HEK293T (cell line): Measurements from ENCODE around the gene CHD5.
"Not testable (repeated sequence)": the region's sequence is repeated elsewhere in the genome, so short reads cannot be mapped to it uniquely, and the experiment has no call there.

ENCODE experiments used
- CTCF ChIA-PET: fragments of 350-600 bp; formaldehyde crosslinking; extraction: SDS; loops from one replicate; lab custom pipeline; 2021; ENCODE audit warnings: antibody characterized with exemption, inconsistent platforms; lab: Yijun Ruan, JAX
- POLR2A ChIA-PET: fragments of 350-600 bp; formaldehyde crosslinking; extraction: SDS; loops from one replicate; lab custom pipeline; 2020; ENCODE audit warnings: antibody characterized with exemption, inconsistent platforms; lab: Yijun Ruan, JAX
- DNase-seq: peaks from one replicate; pipeline ENCODE4 v3.0.0; 2012; ENCODE audit warnings: mixed read lengths; ENCODE audit errors: extremely low spot score
- ARNT ChIP-seq: fragments of 450-650 bp; IDR thresholded peaks from 2 replicates; pipeline ENCODE4 v1.6.1; 2017; ENCODE audit warnings: mild to moderate bottlenecking
- BHLHE40 ChIP-seq: fragments of 450-650 bp; IDR thresholded peaks from 2 replicates; pipeline ENCODE4 v1.6.1; 2016; ENCODE audit warnings: mild to moderate bottlenecking, moderate library complexity, borderline replicate concordance
- CTBP1 ChIP-seq: fragments of 450-650 bp; IDR thresholded peaks from 2 replicates; pipeline ENCODE4 v1.6.1; 2016; ENCODE audit warnings: borderline replicate concordance
- ELF4 ChIP-seq: fragments of 450-650 bp; IDR thresholded peaks from 2 replicates; pipeline ENCODE4 v1.6.1; 2017; ENCODE audit warnings: antibody characterized with exemption
- FOXA1 ChIP-seq: fragments of 450-650 bp; IDR thresholded peaks from 2 replicates; pipeline ENCODE4 v1.6.1; 2016; ENCODE audit warnings: mild to moderate bottlenecking
- FOXK2 ChIP-seq: fragments of 450-650 bp; IDR thresholded peaks from 2 replicates; pipeline ENCODE4 v1.6.1; 2016; ENCODE audit warnings: mild to moderate bottlenecking
- FOXM1 ChIP-seq: fragments of 450-650 bp; IDR thresholded peaks from 2 replicates; pipeline ENCODE4 v1.6.1; 2017; ENCODE audit warnings: mild to moderate bottlenecking, borderline replicate concordance
- HDGF ChIP-seq: fragments of 450-650 bp; IDR thresholded peaks from 2 replicates; pipeline ENCODE4 v1.6.1; 2017; ENCODE audit warnings: antibody characterized with exemption, borderline replicate concordance
- L3MBTL2 ChIP-seq: fragments of 450-650 bp; conservative IDR thresholded peaks from 2 replicates; pipeline ENCODE4 v1.6.1; 2016; ENCODE audit warnings: mild to moderate bottlenecking
- LEF1 ChIP-seq: fragments of 450-650 bp; IDR thresholded peaks from 2 replicates; pipeline ENCODE4 v1.6.1; 2017; ENCODE audit warnings: mild to moderate bottlenecking, borderline replicate concordance
- NFRKB ChIP-seq: fragments of 450-650 bp; IDR thresholded peaks from 2 replicates; pipeline ENCODE4 v1.6.1; 2016; ENCODE audit warnings: mild to moderate bottlenecking, moderate library complexity
- PKNOX1 ChIP-seq: fragments of 450-650 bp; IDR thresholded peaks from 2 replicates; pipeline ENCODE4 v1.6.1; 2016
- SP1 ChIP-seq: fragments of 450-650 bp; IDR thresholded peaks from 2 replicates; pipeline ENCODE4 v1.6.1; 2017
- SUZ12 ChIP-seq: fragments of 450-650 bp; IDR thresholded peaks from 2 replicates; pipeline ENCODE4 v1.6.1; 2016; ENCODE audit warnings: mild to moderate bottlenecking
- TARDBP ChIP-seq: fragments of 450-650 bp; IDR thresholded peaks from 2 replicates; pipeline ENCODE4 v1.6.1; 2016
- ZNF384 ChIP-seq: fragments of 450-650 bp; IDR thresholded peaks from 2 replicates; pipeline ENCODE4 v1.6.1; 2016

Gene CHD5

DNA sequence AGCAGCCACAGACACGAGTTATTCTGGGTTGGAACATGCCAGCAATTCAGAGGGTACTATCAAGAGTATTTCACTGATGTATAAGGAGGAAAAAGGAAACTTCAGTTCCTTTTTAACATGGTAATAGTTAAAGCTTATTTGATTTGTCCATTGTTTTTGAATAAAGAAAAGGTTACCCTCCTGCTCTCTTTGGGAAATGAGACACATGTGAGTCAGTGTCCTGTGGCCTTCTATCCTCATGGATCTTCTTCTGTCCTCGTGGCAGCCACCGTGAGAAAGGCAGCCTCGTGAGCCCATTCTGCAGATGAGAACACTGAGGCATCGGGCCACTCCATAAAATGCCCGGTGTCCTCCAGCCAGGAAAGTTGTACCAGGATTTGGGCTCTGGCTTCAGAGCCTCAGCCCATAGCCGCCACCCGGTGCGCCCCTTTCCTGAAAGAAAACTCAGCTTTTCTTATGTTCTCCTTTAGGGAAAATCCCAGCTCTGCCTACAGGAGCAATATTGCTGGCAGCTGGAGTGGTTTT, 109.6 kb downstream of the CHD5 start:
- no peak for DNase-seq
- ChIA-PET CTCF (no interaction called here), POLR2A (no interaction called here)
- TF ChIP-seq SP1 (no peak), SUZ12 (no peak), HDGF (no peak), LEF1 (no peak), FOXM1 (no peak), ARNT (no peak), L3MBTL2 (no peak), ZNF384 (no peak), TARDBP (no peak), FOXA1 (no peak), FOXK2 (no peak), BHLHE40 (no peak), ELF4 (no peak), PKNOX1 (no peak), CTBP1 (no peak), NFRKB (no peak)

GRCh38 chr1:6069573-6069972, 110.5 kb downstream of the CHD5 start:
- TF ChIP-seq ZNF384 (no peak), L3MBTL2 (no peak), NFRKB (no peak), HDGF (no peak), FOXM1 (no peak), SUZ12 (no peak), CTBP1 (no peak)
- POLR2A ChIA-PET = no interaction called here
- CTCF ChIA-PET = no interaction called here
- DNase-seq = no peak

GRCh38 chr1:6068932-6069331, 111.2 kb downstream of the CHD5 start:
- ChIA-PET POLR2A (no interaction called here), CTCF (no interaction called here)
- no peak for DNase-seq
- TF ChIP-seq ELF4 = no peak
- no peak for TF ChIP-seq SUZ12
- no peak for TF ChIP-seq PKNOX1
- TF ChIP-seq L3MBTL2 = no peak
- TF ChIP-seq FOXK2 = no peak

DNA sequence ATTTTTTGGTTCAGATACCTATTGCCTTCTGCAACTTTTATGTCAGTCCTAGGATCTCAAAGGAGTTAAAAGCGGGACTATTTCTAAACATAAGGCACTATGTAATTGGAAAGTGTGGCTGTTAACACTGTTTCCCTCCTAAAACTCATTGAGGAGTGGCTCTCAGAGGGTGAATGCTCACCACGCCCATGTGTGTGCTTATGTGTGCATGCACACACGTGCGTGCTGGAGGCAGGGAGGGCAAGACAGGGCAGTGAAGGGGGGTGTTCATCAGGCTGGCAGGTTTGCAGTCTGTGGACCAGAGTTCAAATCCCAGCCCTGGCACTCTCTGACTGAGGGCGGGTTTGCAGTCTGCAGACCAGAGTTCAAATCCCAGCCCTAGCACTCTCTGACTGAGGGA, 112.0 kb downstream of the CHD5 start:
- TF ChIP-seq ELF4 = no peak
- no peak for TF ChIP-seq TARDBP
- no peak for TF ChIP-seq FOXK2
- no peak for TF ChIP-seq L3MBTL2
- TF ChIP-seq SP1 = no peak
- no peak for TF ChIP-seq PKNOX1
- TF ChIP-seq ARNT = no peak
- TF ChIP-seq LEF1 = no peak
- no peak for TF ChIP-seq BHLHE40
- CTCF ChIA-PET = interaction anchor here (1.1 kb wide), 2 partner anchors 15 to 33 kb away, joined by 3 read pairs; no protein-coding TSS in a partner anchor
- POLR2A ChIA-PET = no interaction called here
- no peak for DNase-seq

DNA sequence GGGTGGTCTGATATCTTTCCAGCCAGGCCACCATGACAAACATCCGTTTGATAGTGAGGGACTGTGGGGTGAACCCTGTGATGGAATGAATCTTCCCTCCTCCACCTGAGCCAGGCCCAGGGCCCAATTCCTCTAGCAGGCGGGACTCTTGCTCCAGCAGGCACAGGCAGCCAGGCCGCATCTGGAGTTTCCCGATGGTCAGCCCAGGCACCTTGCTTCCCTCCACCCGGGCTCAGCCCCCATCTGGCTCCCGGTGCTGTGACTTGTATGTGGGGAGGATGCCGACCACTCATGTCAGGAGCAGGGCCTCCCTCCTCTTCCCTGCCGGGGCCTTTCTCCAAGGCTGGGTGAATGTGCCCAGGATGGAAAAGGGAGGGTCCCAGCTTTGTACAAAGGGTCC, 113.4 kb downstream of the CHD5 start:
- ChIA-PET CTCF (no interaction called here), POLR2A (no interaction called here)
- no peak for TF ChIP-seq FOXK2
- no peak for TF ChIP-seq ARNT
- no peak for TF ChIP-seq PKNOX1
- DNase-seq = no peak

DNA sequence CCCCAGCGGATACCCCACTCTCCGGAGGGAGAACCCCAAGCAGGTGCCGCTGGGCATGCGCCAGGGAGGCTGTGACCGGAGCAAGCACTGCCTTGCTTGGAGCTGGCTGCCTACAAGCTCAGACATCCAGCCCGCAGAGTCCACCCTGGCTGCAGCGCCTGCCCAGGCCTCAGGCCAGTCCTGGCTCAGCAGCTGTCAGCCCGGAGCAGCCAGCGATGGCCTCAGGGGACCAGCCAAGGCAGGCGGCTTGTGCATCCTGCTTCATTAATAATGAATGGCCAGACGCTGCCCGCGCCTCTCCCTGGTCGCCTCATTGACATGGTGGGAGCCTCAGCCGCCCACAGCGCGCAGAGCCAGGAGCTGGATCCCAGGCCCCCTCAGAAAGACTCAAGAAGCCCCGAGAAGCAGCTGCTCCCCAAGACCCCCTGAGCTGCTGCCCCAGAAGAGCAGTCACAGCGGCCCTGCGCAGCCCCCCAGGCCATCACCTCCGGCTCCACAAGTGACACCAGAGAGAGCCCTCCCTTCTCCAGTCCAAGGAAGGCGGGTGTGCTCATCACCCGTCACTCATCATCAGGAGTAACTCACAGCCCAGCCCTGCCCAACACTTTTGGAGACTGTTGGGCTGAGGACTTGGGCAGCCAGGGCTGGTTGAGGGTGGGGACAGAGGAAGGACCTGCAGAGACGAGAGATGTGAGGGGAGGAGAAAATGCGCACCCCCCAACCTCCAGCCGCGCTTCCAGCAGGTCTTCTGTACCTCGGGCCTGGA, 114.8 kb downstream of the CHD5 start:
- TF ChIP-seq CTBP1 (no peak), TARDBP (no peak), FOXM1 (no peak), ELF4 (no peak), LEF1 (no peak), SP1 (no peak)
- POLR2A ChIA-PET = no interaction called here
- CTCF ChIA-PET = no interaction called here
- DNase-seq = no peak

DNA sequence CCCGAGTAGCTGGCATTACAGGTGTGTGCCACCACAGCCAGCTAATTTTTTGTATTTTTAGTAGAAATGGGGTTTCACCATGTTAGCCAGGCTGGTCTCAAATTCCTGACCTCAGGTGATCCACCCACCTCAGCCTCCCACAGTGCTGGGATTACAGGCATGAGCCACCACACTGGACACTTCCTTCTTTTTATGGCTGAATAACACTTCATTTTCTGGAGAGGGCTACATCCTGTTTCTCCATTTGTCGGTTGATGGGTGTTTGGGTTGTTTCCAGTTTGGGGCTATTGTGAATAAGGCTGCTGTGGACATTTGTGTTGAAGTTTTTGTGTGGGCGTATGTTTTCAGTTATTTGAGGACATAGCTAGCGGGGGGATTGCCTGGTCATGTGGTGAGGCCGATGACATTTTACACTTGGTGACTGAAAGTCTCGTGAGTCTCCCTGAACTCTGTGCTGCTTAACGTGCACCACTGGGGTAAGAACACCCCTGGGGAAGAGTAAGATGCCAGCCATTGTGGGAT, 116.5 kb downstream of the CHD5 start:
- CTCF ChIA-PET = interaction anchor here (0.7 kb wide), 1 partner anchor 1237 kb away, joined by 3 read pairs; no protein-coding TSS in a partner anchor
- POLR2A ChIA-PET = not testable (repeated sequence)

More for the DNA sequence above, 116.5 kb downstream of the CHD5 start:
- DNase-seq = not testable (repeated sequence)
